GM21825 (cell line): ENCODE results near the gene GSK3A.

ENCODE experiments used
- ATAC-seq: cut with Tn5 transposase; IDR thresholded peaks from one replicate; pipeline ENCODE4 v1.9.1; 2021; ENCODE audit warnings: mild to moderate bottlenecking, moderate library complexity; ENCODE audit not compliant: unreplicated experiment

Gene GSK3A

GRCh38 chr19:42250666-42251531 lies 8.5 kb upstream of the GSK3A start:
- no peak for ATAC-seq

GRCh38 chr19:42250183-42250665 lies 7.8 kb upstream of the GSK3A start:
- ATAC-seq: no peak

- ATAC-seq: no peak
Measured at GRCh38 chr19:42249769-42250168, 7.4 kb upstream of the GSK3A start.

GRCh38 chr19:42249149-42249750 lies 6.8 kb upstream of the GSK3A start:
- no peak for ATAC-seq

GRCh38 chr19:42248270-42249148 lies 6.1 kb upstream of the GSK3A start:
- no peak for ATAC-seq

GRCh38 chr19:42247640-42248199 lies 5.3 kb upstream of the GSK3A start:
- no peak for ATAC-seq

GRCh38 chr19:42246922-42247639 lies 4.7 kb upstream of the GSK3A start:
- no peak for ATAC-seq

GRCh38 chr19:42246143-42246921 lies 3.9 kb upstream of the GSK3A start:
- ATAC-seq: no peak

- no peak for ATAC-seq
Measured at GRCh38 chr19:42245231-42245630, 2.8 kb upstream of the GSK3A start.

- peak; percentile 33 for ATAC-seq
Measured at GRCh38 chr19:42244347-42245220, 2.2 kb upstream of the GSK3A start.

- no peak for ATAC-seq
Measured at GRCh38 chr19:42242069-42242511, 312 bp downstream of the GSK3A start.

GRCh38 chr19:42241279-42241678 lies 1.1 kb downstream of the GSK3A start:
- no peak for ATAC-seq

GRCh38 chr19:42239544-42240220 lies 2.7 kb downstream of the GSK3A start:
- no peak for ATAC-seq

- no peak for ATAC-seq
Measured at GRCh38 chr19:42235181-42235580, 7.2 kb downstream of the GSK3A start.

- no peak for ATAC-seq
Measured at GRCh38 chr19:42234364-42234763, 8.0 kb downstream of the GSK3A start.

GRCh38 chr19:42233678-42234292 lies 8.6 kb downstream of the GSK3A start:
- no peak for ATAC-seq

- no peak for ATAC-seq
Measured at GRCh38 chr19:42233106-42233505, 9.3 kb downstream of the GSK3A start.

GRCh38 chr19:42232435-42232834 lies 10.0 kb downstream of the GSK3A start:
- no peak for ATAC-seq
